HCT116 (cell line): ENCODE data around the gene HSPG2.

Source experiments
- CTCF ChIP-seq, 3 experiments: fragments of 200-600 bp in 1 of 3; sonication (generic) in 1 of 3; IDR thresholded peaks in 2 of 3; conservative IDR thresholded peaks in 1 of 3; 2 replicates each; pipeline ENCODE4 v1.5.1; 2012 to 2017; ENCODE audit warnings: low read depth in 2 of 3, low read length in 2 of 3, antibody characterized with exemption in 1 of 3, borderline replicate concordance in 1 of 3, control low read depth in 1 of 3, mild to moderate bottlenecking in 1 of 3, mixed read lengths in 1 of 3, mixed run types in 1 of 3, moderate library complexity in 1 of 3; ENCODE audit not compliant: insufficient read depth in 1 of 3
- EGR1 ChIP-seq: IDR thresholded peaks from 2 replicates; pipeline ENCODE4 v1.6.1; 2012; ENCODE audit warnings: low read depth
- EZH2 ChIP-seq: fragments of 200-600 bp; sonication (generic); IDR thresholded peaks from 2 replicates; pipeline ENCODE4 v1.6.1; 2017; ENCODE audit warnings: antibody characterized with exemption, mixed run types
- POLR2A ChIP-seq: IDR thresholded peaks from 2 replicates; pipeline ENCODE4 v1.7.0; 2011; ENCODE audit warnings: borderline replicate concordance; ENCODE audit not compliant: insufficient read depth, insufficient read length; ENCODE audit errors: extremely low read depth
- POLR2AphosphoS5 ChIP-seq: IDR thresholded peaks from 2 replicates; pipeline ENCODE4 v1.6.1; 2011; ENCODE audit warnings: mild to moderate bottlenecking, low read depth, low read length, moderate library complexity
- SP1 ChIP-seq: IDR thresholded peaks from 2 replicates; pipeline ENCODE4 v1.6.1; 2012; ENCODE audit warnings: low read depth
- ZBTB33 ChIP-seq: IDR thresholded peaks from 2 replicates; pipeline ENCODE4 v1.6.1; 2011; ENCODE audit warnings: mild to moderate bottlenecking, low read length, moderate library complexity; ENCODE audit not compliant: insufficient replicate concordance; ENCODE audit errors: extremely low read depth
- TF ChIP-seq, protein P1 (sequence below): IDR thresholded peaks from 2 replicates; pipeline ENCODE4 v1.6.1; 2012; ENCODE audit warnings: low read depth

DNA sequence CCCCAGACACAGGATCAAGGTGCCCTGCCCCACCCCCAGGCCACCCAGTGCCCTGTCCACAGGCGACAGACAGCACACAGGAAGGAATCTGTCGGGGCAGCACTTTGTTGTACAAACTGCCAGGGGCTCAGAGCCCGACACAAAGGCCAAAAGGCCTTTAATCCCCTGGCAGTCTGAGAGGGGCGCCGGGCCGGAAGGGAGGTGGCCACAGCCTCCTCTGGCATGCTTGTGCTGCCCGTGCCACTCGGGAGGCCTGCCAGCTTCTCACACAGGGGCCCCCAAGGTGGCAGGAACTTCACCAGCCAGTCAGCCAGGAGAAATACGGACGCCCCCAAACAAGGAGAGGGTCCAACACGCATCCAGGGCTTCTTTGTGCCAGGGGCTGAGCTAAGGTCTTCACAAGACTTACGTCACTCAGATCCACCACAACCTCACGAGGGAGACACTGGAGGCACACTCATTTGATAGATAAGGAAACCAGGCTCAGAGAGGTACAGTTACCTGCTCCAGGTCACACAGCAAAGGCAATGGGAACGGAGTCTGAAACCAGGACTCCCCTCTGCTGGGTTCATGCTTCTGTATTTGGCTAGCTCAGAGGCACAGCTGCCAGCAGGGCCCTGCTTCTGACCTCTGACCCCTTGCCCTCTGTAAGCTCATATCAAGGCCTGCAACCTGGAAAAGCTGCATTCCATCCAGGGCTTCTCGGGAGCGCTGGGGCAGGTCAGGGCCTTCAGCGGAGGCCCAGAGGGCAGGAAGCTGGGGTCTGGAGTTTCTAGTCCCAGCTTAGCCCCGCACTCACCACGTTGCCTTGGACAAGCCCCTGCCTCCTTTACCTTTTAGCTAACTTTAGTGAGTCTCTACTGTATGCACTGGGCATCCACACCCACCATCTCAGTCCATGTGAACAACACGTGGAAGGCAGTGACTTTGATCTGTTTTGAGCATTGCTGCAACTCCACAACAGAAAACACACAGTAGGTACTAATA lies 34.8 kb downstream of the HSPG2 start:
- no peak for TF ChIP-seq CTCF (IDR thresholded peaks at IDR 0.05 in 2 of 3, conservative IDR thresholded peaks at IDR 0.05 in 1 of 3; ENCODE audit: borderline replicate concordance in 1 of 3, insufficient read depth in 1 of 3, low read depth in 2 of 3, low read length in 2 of 3)
- TF ChIP-seq, protein P1, sequence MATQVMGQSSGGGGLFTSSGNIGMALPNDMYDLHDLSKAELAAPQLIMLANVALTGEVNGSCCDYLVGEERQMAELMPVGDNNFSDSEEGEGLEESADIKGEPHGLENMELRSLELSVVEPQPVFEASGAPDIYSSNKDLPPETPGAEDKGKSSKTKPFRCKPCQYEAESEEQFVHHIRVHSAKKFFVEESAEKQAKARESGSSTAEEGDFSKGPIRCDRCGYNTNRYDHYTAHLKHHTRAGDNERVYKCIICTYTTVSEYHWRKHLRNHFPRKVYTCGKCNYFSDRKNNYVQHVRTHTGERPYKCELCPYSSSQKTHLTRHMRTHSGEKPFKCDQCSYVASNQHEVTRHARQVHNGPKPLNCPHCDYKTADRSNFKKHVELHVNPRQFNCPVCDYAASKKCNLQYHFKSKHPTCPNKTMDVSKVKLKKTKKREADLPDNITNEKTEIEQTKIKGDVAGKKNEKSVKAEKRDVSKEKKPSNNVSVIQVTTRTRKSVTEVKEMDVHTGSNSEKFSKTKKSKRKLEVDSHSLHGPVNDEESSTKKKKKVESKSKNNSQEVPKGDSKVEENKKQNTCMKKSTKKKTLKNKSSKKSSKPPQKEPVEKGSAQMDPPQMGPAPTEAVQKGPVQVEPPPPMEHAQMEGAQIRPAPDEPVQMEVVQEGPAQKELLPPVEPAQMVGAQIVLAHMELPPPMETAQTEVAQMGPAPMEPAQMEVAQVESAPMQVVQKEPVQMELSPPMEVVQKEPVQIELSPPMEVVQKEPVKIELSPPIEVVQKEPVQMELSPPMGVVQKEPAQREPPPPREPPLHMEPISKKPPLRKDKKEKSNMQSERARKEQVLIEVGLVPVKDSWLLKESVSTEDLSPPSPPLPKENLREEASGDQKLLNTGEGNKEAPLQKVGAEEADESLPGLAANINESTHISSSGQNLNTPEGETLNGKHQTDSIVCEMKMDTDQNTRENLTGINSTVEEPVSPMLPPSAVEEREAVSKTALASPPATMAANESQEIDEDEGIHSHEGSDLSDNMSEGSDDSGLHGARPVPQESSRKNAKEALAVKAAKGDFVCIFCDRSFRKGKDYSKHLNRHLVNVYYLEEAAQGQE, result no peak
- no peak for TF ChIP-seq SP1
- no peak for TF ChIP-seq ZBTB33
- no peak for TF ChIP-seq EGR1
- TF ChIP-seq EZH2, result no peak
- no peak for TF ChIP-seq POLR2AphosphoS5
- no peak for TF ChIP-seq POLR2A
